NCI-H2196 treated with DMSO at 0.1 percent for 48 hours (cell line): ENCODE data around the gene PLCXD1.
"Not testable (repeated sequence)": the region's sequence is repeated elsewhere in the genome, so short reads cannot be mapped to it uniquely, and the experiment has no call there.

Source experiments
- DNase-seq: peaks from one replicate; lab custom pipeline; 2025; ENCODE audit not compliant: unreplicated experiment; lab: John Stamatoyannopoulos, UW

Gene PLCXD1, protein sequence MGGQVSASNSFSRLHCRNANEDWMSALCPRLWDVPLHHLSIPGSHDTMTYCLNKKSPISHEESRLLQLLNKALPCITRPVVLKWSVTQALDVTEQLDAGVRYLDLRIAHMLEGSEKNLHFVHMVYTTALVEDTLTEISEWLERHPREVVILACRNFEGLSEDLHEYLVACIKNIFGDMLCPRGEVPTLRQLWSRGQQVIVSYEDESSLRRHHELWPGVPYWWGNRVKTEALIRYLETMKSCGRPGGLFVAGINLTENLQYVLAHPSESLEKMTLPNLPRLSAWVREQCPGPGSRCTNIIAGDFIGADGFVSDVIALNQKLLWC

DNA sequence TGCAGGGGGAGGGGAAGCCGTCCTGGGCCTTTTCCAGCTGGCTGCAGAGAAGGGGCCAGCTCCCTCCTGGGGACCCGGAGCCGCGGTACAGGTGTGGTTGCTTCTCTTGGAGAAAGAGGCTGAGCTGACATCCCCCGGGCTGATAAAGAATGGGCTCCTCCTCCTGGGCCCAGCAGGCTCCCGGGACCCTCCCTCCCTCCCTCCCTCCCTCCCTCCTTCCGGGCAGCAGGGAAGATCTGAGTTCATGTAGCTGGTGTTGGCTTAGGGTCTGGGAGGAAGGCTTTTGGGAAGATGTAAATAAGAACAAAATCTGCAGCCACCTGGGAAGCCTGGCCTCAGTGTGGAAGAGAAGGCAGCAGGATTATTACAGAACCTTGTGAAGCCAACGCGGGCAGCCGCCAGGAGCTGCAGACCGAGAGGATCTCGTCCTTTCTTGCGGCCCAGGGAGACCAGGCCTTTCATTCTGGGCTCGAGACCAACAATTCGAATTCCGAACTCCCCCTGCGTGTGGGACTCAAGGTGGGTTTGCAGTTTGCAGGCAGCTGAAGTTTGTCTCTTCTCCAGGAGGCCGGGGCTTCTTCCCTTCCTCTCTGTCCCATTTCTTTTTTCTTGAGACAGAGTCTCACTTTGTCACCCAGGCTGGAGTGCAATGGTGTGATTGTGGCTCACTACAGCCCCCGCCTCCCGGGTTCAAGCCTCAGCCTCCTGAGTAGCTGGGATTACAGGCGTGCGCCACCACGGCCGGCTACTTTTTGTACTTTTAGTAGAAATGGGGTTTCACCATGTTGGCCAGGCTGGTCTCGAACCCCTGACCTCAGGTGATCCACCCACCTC lies at the start of gene PLCXD1:
Gene PLCXD1 (plus strand): TSS at position 216 of the 834 bp plus-strand sequence. CDS start 2,807 bp downstream, outside the sequence.
- no peak for DNase-seq

DNA sequence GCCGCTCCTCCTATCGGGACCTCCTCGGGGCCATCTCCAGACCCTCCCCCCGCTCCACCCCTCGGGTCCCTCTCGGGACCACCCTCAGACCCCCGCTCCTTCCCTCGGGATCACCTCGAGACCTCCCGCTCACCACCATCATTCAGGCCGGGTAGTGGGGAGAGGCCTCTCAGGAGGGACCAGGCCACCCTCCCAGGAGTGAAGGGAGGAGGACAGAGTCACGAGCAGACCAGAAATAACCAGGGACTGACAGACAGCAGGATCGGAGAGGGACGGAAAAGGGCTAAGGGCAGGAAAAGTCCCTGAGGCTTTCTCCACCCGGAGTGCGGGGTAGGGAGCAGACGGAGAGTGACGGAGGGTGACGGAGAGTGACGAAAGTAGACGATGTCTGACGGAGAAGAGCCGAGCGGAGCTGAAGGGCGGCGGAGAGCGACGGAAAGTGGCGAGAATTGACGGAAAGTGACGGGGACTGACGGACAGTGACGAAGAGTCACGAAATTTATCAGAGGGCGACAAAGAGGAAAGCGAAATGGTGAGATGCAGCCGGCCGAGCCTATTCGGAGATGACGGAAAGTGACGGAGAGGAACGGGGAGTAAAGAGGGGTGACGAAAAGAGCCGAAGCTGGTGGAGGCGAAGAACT lies 49.4 kb upstream of the PLCXD1 start:
- not testable (repeated sequence) for DNase-seq

DNA sequence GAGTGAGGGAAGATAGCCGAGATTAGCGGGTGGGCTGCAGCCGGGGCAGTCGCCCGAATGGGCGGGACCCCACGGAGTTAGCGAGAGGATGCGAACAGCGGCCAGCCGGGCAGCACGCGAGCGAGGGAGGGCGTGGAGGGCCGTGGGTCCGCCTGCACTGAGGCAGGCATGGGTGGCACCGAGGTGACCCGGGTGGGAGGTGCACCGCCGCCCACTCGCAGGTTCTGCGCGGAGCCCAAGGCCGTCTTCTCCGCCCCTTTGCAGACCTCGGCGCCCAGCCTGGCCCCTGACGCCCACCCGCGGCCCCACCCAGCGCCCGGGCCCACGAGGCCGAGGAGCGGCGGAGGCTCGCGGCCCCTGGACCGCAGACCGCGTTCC lies 48.9 kb upstream of the PLCXD1 start:
- DNase-seq: not testable (repeated sequence)

DNA sequence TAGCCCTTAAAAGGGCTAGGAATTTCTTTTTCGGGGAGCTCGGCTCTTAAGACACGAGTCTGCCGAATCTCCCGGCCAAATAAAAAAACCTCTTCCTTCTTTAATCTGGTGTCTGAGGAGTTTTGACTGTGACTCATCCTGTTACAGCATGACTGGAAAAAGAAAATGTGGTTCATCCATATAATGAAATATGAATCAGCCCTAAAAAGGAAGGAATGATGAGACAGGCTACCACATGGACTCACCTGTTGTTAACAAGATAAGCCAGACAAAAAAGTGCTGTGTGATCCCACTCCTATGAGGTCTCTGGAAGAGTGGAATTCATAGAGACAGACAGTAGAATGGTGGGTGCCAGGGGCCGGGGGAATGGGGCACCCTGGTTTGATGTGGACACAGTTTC lies 45.0 kb upstream of the PLCXD1 start:
- not testable (repeated sequence) for DNase-seq

DNA sequence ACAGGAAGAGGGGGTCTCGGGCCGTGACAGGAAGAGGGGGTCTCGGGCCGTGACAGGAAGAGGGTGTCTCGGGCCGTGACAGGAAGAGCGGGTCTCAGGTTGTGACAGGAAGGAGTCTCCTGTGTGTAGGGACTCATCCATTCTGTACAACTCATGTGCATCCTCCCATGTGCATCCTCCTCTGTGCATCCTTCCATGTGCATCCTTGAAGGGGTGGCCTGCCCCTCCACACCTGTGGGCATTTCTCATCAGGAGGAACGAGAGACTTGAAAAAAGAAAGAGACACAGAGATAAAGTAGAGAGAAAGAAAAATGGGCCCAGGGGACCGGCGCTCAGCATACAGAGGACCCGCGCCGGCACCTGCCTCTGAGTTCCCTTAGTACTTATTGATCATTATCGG lies 30.2 kb upstream of the PLCXD1 start:
- DNase-seq: no peak

DNA sequence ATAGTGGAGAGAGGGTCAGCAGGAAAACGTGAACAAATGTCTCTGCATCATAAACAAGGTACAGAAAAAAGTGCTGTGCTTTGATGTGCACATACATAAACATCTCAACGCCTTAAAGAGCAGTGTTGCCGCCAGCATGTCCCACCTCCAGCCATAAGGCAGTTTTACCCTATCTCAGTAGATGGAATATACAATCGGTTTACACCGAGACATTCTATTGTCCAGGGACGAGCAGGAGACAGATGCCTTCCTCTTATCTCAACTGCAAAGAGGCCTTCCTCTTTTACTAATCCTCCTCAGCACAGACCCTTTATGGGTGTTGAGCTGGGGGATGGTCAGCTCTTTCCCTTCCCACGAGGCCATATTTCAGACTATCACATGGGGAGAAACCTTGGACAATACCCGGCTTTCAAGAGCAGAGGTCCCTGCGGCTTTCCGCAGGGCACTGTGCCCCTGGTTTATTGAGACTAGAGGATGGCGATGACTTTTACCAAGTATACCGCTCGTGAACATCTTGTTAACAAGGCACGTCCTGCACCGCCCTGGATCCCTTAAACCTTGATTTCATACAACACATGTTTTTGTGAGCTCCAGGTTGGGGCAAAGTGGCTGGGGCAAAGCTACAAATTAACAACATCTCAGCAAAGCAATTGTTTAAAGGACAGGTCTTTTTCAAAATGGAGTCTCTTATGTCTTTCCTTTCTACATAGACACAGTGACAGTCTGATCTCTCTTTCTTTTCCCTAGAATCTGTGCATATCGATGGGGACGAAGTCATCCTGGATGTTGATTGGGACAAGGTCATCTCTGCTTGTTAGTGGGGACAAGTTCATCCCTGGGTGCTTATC lies 29.6 kb upstream of the PLCXD1 start:
- not testable (repeated sequence) for DNase-seq

DNA sequence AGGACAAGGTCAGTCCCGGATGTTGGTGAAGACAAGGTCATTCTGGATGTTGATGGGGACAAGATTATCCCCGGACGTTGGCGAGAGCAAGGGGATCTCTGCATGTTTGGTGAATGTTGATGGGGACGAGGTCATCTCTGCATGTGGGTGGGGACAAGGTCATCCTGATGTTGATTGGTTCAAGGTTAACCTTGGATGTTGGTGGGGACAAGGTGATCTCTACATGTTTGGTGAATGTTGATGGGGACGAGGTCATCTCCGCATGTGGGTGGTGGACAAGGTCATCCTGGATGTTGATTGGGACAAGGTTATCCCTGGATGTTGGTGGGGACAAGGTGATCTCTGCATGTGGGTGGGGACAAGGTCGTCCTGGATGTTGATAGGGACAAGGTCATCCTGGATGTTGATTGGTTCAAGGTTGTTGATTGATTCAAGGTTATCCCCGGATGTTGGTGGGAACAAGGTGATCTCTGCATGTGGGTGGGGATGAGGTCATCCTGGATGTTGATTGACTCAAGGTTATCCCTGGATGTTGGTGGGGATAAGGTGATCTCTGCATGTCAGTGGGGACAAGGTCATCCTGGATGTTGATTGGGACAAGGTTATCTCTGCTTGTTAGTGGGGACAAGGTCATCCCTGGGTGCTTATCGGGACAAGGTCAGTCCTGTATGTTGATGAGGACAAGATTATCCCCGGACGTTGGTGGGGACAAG lies 28.8 kb upstream of the PLCXD1 start:
- DNase-seq: no peak

DNA sequence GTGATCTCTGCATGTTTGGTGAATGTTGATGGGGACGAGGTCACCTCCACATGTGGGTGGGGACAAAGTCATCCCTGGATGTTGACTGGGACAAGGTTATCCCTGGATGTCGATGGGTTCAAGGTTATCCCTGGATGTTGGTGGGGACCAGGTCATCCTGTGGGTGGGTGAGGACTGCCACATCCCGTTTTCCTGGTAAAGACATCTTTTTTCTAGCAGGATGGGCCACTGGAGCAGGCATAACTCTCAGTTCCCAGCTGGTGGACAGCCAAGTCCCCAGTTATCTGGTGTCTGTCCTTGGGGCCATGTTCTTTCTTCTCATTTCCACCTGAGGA lies 28.3 kb upstream of the PLCXD1 start:
- no peak for DNase-seq

DNA sequence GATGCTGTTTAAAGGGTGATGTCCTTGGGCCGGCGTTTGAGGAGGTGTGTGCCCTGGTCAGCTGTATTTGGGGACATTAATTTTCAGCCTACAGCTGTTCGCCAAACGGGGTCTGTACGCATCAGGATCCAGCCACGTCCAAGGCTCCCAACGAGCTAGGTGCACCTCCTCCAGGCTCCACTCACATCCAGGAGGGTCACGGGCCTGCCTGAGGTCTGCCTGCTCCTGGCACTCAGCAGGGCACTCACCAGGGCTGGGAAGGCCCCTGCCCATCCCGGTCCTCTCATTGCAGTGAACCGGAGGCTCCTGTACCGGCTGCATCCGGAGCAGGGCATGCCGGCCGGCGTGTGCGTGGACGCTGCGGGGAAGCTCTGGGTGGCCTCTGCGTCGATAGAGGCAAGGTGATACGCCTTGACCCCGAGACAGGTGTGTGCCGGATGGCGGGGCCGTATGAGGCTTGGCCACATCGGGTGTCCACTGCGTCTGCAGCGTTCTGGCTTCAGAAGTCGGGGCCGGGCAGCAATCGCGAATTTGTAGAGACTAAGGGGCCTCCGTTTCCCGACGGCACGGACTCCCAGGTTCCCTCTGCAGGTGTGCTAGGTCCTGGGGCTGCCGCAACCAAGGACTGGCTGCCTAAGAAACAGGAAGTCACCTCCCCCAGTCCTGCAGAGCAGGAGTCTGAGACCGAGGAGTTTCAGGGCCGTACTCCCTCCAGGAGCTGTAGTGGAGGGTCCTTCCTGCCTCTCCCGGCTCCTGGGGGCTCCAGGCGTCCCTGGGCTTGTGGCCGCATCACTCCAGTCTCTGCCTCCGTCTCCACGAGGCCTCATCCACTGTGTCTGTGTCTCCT lies 27.5 kb upstream of the PLCXD1 start:
- DNase-seq: no peak

DNA sequence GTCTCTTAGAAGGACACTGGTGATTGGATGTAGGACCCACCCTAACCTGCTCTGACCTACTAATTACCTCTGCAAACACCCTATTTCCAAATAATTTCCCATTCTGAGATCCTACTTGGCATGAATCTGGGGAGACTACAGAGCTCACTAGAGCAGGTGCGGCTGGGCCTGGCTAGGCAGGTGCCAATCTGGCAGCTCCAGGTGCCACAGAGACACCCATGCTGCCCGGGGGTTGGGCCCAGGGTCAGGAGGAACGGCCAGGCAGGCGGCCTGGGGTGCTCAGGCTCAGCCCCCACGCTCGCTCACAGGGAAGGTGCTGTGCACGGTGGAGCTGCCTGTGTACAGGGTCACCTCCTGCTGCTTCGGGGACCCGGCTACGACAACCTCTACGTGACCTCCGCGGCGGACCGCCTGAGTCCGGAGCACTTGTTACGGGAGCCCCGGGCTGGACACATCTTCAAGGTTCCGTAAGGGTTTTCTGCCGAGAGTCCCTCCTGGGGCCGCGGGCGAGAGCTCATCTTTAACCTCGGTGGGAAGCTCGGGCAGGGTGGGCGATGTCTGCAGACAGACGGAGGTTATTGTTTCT lies 26.5 kb upstream of the PLCXD1 start:
- no peak for DNase-seq

DNA sequence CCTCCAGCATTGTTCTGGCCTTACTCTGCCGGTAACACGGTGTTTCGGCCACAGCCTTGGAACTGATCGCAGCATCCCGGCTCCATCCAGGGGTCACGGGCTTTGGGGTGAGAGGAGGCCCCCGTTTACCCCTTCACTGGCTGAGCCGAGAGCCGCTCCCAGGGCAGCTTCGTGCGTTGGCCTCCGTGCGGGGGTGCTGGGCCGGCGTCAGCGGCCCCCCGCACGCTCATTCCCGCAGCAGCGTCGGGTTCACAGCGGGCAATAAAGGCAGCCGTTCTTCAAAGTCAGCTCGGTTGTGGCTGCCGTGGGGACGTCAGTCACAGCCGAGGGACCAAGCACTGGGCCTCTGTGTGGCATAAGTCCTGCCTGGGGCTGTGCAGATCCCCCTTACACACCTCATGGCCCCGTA lies 25.3 kb upstream of the PLCXD1 start:
- no peak for DNase-seq

DNA sequence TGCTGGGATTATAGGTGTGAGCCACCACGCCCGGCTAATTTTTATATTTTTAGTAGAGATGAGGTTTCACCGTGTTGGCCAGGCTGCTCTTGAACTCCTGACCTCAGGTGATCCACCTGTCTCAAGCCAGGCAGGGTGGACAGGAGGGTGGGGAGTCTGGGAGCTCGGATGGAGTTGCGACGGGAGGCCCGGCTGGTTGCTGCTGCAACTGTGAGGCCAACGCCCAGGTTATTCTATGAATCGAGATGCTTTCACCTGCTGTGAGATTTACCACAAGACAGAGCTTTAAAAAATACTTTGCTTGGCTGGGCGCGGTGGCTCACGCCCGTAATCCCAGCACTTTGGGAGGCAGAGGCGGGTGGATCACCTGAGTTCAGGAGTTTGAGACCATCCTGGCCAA lies 24.1 kb upstream of the PLCXD1 start:
- not testable (repeated sequence) for DNase-seq

DNA sequence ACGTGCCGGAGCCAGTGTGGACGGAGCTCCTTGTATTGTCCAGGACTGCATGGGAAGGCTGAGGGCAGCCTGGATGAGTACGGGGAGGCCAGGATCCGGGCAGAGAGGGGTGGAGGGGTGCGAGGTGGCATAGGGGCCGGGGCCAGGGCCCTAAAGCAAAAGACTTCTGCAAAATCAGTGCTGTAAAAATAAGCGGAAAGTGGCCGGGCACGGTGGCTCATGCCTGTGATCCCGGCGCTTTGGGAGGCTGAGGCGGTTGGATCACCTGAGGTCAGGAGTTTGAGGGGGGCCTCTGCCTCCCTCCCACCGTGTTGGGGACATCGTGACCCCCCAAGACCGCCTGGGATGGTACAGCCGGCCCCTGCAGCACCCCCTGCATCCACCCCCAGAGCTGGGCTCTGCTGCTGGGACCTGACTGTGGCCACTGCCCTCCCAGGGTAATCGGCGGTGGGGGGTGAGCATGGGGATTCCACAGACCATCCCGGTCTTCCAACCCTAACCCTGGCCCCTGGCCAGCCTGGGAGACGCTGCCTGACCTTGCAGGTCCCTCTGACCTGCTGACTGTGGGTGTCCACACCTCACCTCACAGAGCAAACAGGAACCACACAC lies 23.4 kb upstream of the PLCXD1 start:
- no peak for DNase-seq

DNA sequence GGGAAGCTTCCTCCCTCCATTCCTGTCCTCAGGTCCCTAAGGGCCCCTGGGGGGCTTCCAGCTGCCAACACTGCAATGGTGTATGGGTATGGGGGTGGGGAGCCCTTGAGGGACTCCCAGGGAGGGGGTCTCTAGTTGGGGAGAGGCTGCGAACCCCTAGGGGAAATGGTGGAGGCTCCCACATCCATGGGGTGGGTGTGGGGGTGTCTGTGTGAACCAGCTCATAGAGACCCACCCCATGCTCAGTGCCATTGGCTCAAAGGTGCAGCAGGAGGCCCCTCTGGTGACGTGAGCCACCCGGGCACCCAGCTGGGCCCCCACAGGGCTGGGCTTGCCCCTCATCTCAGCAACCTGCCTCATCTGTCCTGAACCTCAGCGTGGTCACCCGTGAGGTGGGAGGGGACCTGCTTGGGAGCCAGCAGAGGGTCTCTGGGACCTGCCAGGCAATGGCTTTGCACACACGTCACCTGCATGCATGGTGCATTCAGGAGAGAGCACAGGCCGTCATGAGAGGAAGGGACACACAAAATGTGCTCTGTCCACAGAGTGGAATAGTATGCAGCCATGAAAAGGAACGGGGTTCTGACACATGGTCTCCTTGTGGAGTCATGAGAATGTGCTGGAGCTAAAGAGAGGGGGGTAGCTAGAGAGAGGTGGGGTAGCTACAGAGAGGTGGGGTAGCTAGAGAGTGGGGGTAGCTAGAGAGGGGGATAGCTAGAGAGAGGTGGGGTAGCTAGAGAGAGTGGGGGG lies 22.7 kb upstream of the PLCXD1 start:
- DNase-seq: no peak

DNA sequence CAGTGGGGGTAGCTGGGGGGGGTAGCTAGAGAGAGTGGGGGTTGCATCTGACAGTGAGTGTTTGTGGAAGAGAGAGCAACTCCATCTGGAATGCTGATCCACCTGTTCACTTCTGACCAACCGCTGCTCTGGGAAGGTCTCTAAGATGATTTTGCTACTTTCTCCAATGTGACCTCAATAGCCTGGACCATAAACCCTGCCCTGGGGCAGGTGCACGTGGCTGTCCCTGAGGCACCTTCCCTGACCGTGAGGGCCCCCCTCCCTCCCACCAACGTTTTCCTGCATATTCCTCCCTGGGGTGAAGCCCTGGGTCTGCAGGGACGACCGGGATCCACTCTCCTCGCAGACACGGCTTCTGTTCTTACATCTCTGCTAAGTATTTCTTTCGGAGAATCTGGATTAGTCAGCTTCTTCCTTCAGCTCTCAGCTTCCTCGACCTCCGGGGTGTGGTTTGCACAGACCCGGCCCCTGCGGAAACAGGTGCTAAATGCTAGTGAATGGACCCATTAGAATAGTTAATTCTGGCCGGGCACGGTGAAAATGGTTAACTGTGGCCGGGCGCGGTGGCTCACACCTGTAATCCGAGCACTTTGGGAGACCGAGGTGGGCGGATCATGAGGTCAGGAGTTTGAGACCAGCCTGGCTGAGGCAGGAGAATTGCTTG lies 21.4 kb upstream of the PLCXD1 start:
- no peak for DNase-seq

DNA sequence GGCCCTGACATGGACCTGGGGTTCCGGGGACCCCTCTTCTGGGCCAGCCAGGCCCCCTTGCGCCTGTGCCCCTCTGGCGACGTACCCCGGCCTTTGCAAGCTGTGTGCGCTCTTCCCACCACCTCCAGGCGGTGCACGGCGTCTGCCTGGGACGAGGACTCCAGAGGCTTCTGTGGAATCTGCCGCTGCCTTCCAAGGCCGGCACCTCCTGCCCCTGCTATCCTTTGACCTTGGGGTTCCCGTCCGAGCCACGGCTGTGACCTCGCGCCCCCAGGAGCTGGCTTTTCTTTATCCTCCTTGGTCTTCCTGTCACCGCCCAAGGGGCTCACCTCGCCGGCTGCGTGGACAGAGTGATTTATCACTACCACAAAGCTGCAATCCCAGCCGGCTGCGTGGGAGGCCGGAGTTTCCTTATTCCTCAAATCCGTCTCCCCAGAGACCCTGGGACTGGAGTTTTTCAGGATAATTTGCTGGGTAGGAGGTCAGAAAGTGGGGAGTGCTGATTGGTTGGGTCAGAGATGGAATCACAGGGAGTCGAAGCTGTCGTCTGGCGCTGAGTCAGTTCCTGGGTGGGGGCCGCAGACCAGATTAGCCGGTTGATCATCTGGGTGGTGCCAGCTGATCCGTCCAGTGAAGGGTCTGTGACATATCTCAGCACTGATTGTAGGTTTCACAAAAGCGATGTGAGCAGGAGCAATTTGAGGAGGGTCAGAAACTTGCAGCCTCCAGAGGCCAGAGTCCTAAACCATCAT lies 19.8 kb upstream of the PLCXD1 start:
- DNase-seq: no peak

DNA sequence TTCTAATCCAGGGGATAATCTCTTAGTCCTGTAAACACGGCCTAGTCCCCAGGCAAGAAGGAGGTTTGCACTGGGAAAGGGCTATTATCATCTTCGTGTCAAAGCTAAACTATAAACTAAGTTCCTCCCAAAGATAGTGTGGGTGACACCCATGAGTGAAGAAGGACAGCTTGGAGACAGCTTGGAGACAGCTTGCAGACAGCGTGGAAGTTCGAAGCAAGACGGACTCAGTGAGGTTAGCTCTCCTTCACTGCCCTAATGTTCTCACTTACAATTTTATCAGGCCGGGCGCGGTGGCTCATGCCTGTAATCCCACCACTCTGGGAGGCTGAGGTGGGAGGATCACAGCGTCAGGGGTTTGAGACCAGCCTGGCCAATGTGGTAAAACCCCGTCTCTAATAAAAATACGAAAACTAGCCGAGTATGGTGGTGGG lies 19.2 kb upstream of the PLCXD1 start:
- DNase-seq: no peak
